GM23248 (cell line): ENCODE data around the gene MESD.

Experiments
- EZH2 ChIP-seq: fragments of 200-600 bp; sonication (generic); IDR thresholded peaks from 2 replicates; pipeline ENCODE4 v1.6.1; 2018; ENCODE audit warnings: antibody characterized with exemption, mild to moderate bottlenecking; ENCODE audit not compliant: insufficient read depth, poor library complexity, severe bottlenecking
- EZH2phosphoT487 ChIP-seq: fragments of 200-600 bp; sonication (generic); IDR thresholded peaks from 2 replicates; pipeline ENCODE4 v1.6.1; 2018; ENCODE audit warnings: antibody characterized with exemption, moderate library complexity, mild to moderate bottlenecking, low read depth; ENCODE audit not compliant: insufficient read depth

GRCh38 chr15:80913541-80913940, 76.1 kb downstream of the MESD start:
- TF ChIP-seq EZH2 (no peak), EZH2phosphoT487 (no peak)
